Loucy (cell line): Measurements from ENCODE around the gene AKAP13.

ENCODE experiments used
- EZH2phosphoT487 ChIP-seq: fragments of 200-600 bp; IDR thresholded peaks from 2 replicates; pipeline ENCODE4 v1.6.1; 2018; ENCODE audit warnings: antibody characterized with exemption, mild to moderate bottlenecking, moderate library complexity, borderline replicate concordance
- TF ChIP-seq, protein P1 (sequence below): fragments of 200-600 bp; sonication (generic); conservative IDR thresholded peaks from 2 replicates; pipeline ENCODE4 v1.5.1; 2014; ENCODE audit warnings: mild to moderate bottlenecking, antibody characterized with exemption, low read length

- TF ChIP-seq, protein P1, sequence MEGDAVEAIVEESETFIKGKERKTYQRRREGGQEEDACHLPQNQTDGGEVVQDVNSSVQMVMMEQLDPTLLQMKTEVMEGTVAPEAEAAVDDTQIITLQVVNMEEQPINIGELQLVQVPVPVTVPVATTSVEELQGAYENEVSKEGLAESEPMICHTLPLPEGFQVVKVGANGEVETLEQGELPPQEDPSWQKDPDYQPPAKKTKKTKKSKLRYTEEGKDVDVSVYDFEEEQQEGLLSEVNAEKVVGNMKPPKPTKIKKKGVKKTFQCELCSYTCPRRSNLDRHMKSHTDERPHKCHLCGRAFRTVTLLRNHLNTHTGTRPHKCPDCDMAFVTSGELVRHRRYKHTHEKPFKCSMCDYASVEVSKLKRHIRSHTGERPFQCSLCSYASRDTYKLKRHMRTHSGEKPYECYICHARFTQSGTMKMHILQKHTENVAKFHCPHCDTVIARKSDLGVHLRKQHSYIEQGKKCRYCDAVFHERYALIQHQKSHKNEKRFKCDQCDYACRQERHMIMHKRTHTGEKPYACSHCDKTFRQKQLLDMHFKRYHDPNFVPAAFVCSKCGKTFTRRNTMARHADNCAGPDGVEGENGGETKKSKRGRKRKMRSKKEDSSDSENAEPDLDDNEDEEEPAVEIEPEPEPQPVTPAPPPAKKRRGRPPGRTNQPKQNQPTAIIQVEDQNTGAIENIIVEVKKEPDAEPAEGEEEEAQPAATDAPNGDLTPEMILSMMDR, result no peak
- TF ChIP-seq EZH2phosphoT487, result no peak
Observed at GRCh38 chr15:85388566-85389305, 8.3 kb downstream of the AKAP13 start.
